ENCODE data around the gene SLC12A7. TPM values are rescaled to one million over a fixed set of nuclear protein-coding genes. Genes with fewer than 3 reads are reported as not detected.

The SLC12A7 gene
- total RNA-seq, 4 donors from 2014 or later, result 4.6 to 49.8 (median 15.8) TPM

GRCh38 chr5:1073239-1074102 lies 38.4 kb downstream of the SLC12A7 start:
- no peaks in the 10 kb centered on the region for H3K27me3 ChIP-seq
- H3K27ac ChIP-seq, result no peak overlapping the region
- no peaks in the 10 kb centered on the region for H3K36me3 ChIP-seq
- TF ChIP-seq POLR2A (IDR thresholded peaks at IDR 0.05) (no peak), CTCF (IDR thresholded peaks at IDR 0.05) (no peak)
- no peak overlapping the region for H3K4me3 ChIP-seq
- H3K9me3 ChIP-seq, result no peaks in the 10 kb centered on the region
- no peak for DNase-seq
- no peaks in the 10 kb centered on the region for H3K4me1 ChIP-seq
- intact Hi-C loops (cut with DNase I; ENCODE audit: low total_unique reads), result no loop called here

- Histone ChIP-seq H3K27me3 (no peaks in the 10 kb centered on the region), H3K27ac (no peak overlapping the region), H3K4me1 (no peaks in the 10 kb centered on the region), H3K9me3 (no peaks in the 10 kb centered on the region), H3K36me3 (no peaks in the 10 kb centered on the region), H3K4me3 (no peak overlapping the region)
- intact Hi-C loops (cut with DNase I; ENCODE audit: low total_unique reads), result no loop called here
- TF ChIP-seq POLR2A (IDR thresholded peaks at IDR 0.05) (no peak), CTCF (IDR thresholded peaks at IDR 0.05) (no peak)
- DNase-seq, result no peak
Observed at GRCh38 chr5:1069720-1070088, 42.2 kb downstream of the SLC12A7 start.

GRCh38 chr5:1068895-1069719 lies 42.8 kb downstream of the SLC12A7 start:
- Histone ChIP-seq H3K36me3 (no peaks in the 10 kb centered on the region), H3K27me3 (no peaks in the 10 kb centered on the region), H3K9me3 (no peaks in the 10 kb centered on the region), H3K4me3 (no peak overlapping the region), H3K4me1 (no peaks in the 10 kb centered on the region), H3K27ac (no peak overlapping the region)
- no peak for DNase-seq
- intact Hi-C loops (cut with DNase I; ENCODE audit: low total_unique reads), result no loop called here
- TF ChIP-seq POLR2A (IDR thresholded peaks at IDR 0.05) (no peak), CTCF (IDR thresholded peaks at IDR 0.05) (no peak)

- H3K27ac ChIP-seq, result no peak overlapping the region
- H3K36me3 ChIP-seq, result no peaks in the 10 kb centered on the region
- intact Hi-C loops (cut with DNase I; ENCODE audit: low total_unique reads), result no loop called here
- H3K4me1 ChIP-seq, result no peaks in the 10 kb centered on the region
- DNase-seq, result peak in 1 of 2 donors; percentile 35
- no peaks in the 10 kb centered on the region for H3K27me3 ChIP-seq
- TF ChIP-seq POLR2A (IDR thresholded peaks at IDR 0.05) (no peak), CTCF (IDR thresholded peaks at IDR 0.05) (no peak)
- H3K4me3 ChIP-seq, result no peak overlapping the region
- no peaks in the 10 kb centered on the region for H3K9me3 ChIP-seq
Observed at GRCh38 chr5:1068204-1068894, 43.5 kb downstream of the SLC12A7 start.
